K562 (cell line): Measurements from ENCODE around the gene MAP3K14.

Experiments
- JUND ChIP-seq, 2 experiments: IDR thresholded peaks; 2 replicates in 1 of 2; 3 replicates in 1 of 2; pipeline ENCODE4 v1.6.1; 2011; ENCODE audit warnings: borderline replicate concordance in 2 of 2, low read depth in 2 of 2, low read length in 2 of 2, improper control_type of control experiment in 1 of 2, missing biosample characterization in 1 of 2, missing genetic modification characterization in 1 of 2, missing genetic modification reagents in 1 of 2
- PRMT5 ChIP-seq: sonication (generic); formaldehyde crosslinking; IDR thresholded peaks from 2 replicates; pipeline ENCODE4 v1.5.0; 2020; ENCODE audit warnings: missing genetic modification reagents
- TAF15 ChIP-seq: fragments of 200-400 bp; formaldehyde crosslinking; IDR thresholded peaks from 2 replicates; pipeline ENCODE4 v1.6.1; 2017; ENCODE audit warnings: mild to moderate bottlenecking, low read depth, low read length, moderate library complexity
- ZBTB17 ChIP-seq: fragments of 450-650 bp; formaldehyde crosslinking; IDR thresholded peaks from 2 replicates; pipeline ENCODE4 v1.4.0; 2020; ENCODE audit warnings: mild to moderate bottlenecking
- ZNF23 ChIP-seq: fragments of 250-450 bp; sonication (Bioruptor Pico); IDR thresholded peaks from 2 replicates; pipeline ENCODE4 v1.4.0; 2020; ENCODE audit warnings: mild to moderate bottlenecking

- TF ChIP-seq JUND (IDR thresholded peaks at IDR 0.05; ENCODE audit: borderline replicate concordance, low read depth, low read length): no peak
- TF ChIP-seq JUND (tag; IDR thresholded peaks at IDR 0.05; ENCODE audit: borderline replicate concordance, low read depth, low read length): no peak
- no peak for TF ChIP-seq ZBTB17 (CRISPR knock-in tag)
- TF ChIP-seq PRMT5: no peak
- no peak for TF ChIP-seq TAF15
- TF ChIP-seq ZNF23 (CRISPR knock-in tag): no peak
Observed at GRCh38 chr17:45271603-45272002, 45.2 kb downstream of the MAP3K14 start.
